Measurements from ENCODE around the gene NXNL2. TPM values are rescaled to one million over a fixed set of nuclear protein-coding genes. Genes with fewer than 3 reads are reported as not detected.

The NXNL2 gene
- total RNA-seq, 1 experiment from 2014 or later: 2.2 TPM

- TF ChIP-seq ATF6 (CRISPR knock-in tag; IDR thresholded peaks at IDR 0.05) (no peak), ZBTB21 (CRISPR knock-in tag; IDR thresholded peaks at IDR 0.05; ENCODE audit: borderline replicate concordance) (no peak), ETV6 (CRISPR knock-in tag; IDR thresholded peaks at IDR 0.05) (no peak), KAT7 (CRISPR knock-in tag; IDR thresholded peaks at IDR 0.05; ENCODE audit: borderline replicate concordance) (no peak), ZNF396 (CRISPR knock-in tag; IDR thresholded peaks at IDR 0.05; ENCODE audit: borderline replicate concordance) (no peak), CBFB (CRISPR knock-in tag; IDR thresholded peaks at IDR 0.05; ENCODE audit: low read depth) (no peak)
Observed at GRCh38 chr9:88538311-88539085, 3.5 kb downstream of the NXNL2 start (continued).

DNA sequence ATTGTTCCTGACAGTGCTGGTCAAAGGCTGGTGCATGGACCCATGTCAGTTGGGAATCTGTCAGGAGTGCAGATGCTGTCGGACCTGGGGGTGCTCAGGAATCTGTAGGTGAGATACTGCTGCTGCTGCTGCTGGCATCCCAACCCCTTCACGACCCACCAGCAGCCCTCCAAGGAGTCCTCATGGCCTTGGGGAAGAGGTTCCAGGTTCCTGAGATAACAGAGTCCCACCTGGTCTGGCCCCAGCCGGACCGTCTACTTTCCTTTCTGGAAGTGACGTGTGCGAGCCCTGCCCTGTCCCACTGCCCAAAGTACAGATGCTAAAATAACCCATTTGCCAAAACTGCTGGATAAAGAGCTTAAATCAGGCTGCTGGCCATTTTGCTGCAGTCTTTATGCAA is 4.3 kb downstream of the NXNL2 start:
- no peaks in the 10 kb centered on the region for H3K36me3 Mint-ChIP-seq
- TF ChIP-seq ATF6 (CRISPR knock-in tag; IDR thresholded peaks at IDR 0.05) (no peak), GABPB1 (CRISPR knock-in tag; IDR thresholded peaks at IDR 0.05) (no peak), TP53 (CRISPR knock-in tag; IDR thresholded peaks at IDR 0.05) (no peak), USF1 (CRISPR knock-in tag; IDR thresholded peaks at IDR 0.05) (no peak), NFYB (CRISPR knock-in tag; conservative IDR thresholded peaks at IDR 0.05; ENCODE audit: low read depth) (no peak), E2F4 (CRISPR knock-in tag; IDR thresholded peaks at IDR 0.05; ENCODE audit: borderline replicate concordance, low read depth) (no peak), ETV6 (CRISPR knock-in tag; IDR thresholded peaks at IDR 0.05) (no peak)
- TF ChIP-seq, protein P1, sequence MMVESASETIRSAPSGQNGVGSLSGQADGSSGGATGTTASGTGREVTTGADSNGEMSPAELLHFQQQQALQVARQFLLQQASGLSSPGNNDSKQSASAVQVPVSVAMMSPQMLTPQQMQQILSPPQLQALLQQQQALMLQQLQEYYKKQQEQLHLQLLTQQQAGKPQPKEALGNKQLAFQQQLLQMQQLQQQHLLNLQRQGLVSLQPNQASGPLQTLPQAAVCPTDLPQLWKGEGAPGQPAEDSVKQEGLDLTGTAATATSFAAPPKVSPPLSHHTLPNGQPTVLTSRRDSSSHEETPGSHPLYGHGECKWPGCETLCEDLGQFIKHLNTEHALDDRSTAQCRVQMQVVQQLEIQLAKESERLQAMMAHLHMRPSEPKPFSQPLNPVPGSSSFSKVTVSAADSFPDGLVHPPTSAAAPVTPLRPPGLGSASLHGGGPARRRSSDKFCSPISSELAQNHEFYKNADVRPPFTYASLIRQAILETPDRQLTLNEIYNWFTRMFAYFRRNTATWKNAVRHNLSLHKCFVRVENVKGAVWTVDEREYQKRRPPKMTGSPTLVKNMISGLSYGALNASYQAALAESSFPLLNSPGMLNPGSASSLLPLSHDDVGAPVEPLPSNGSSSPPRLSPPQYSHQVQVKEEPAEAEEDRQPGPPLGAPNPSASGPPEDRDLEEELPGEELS (CRISPR knock-in tag; IDR thresholded peaks at IDR 0.05): no peak
- H3K9me3 Mint-ChIP-seq: no peaks in the 10 kb centered on the region
- DNase-seq (ENCODE audit: low spot score): no peak
- 0 out of 2 replicates have a peak overlapping the region, but pooled peaks have one; percentile 57 for H3K27ac Mint-ChIP-seq
- H3K27me3 Mint-ChIP-seq (ENCODE audit: low read depth): peaks cover 18% of the 10 kb centered on the region
- POLR2A ChIA-PET: no interaction called here
- ATAC-seq: no peak
- H3K4me3 Mint-ChIP-seq: no peak overlapping the region
- H3K4me1 Mint-ChIP-seq: peaks cover 3% of the 10 kb centered on the region
- CTCF ChIA-PET: no interaction called here

DNA sequence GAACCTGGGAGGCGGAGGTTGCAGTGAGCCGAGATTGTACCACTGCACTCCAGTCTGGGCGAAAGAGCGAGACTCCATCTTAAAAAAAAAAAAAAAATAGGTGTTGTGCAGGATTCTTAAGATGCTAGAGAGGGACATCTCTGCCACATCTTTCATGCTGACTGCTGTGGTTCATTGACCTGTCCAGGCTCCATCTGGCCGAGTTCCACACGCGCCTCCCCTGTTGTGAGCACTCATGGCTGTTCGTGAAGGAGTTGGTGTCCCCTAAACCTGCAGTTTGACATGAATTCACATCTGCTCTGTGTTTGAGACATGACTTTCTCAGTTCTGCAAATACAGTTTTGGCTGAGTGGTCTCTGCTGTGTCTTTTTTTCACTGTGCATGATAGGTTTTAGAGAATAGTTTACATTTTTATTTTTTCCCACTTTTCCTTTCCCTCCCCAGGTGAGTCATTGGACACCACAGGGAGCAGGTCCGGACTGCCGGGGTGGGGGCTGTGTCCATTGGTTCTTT is 5.3 kb downstream of the NXNL2 start:
- ChIA-PET POLR2A (no interaction called here), CTCF (no interaction called here)
- no peak overlapping the region for H3K4me3 Mint-ChIP-seq
- no peak overlapping the region for H3K27ac Mint-ChIP-seq
- H3K27me3 Mint-ChIP-seq (ENCODE audit: low read depth): peaks cover 18% of the 10 kb centered on the region
- H3K4me1 Mint-ChIP-seq: peaks cover 13% of the 10 kb centered on the region
- no peaks in the 10 kb centered on the region for H3K36me3 Mint-ChIP-seq
- no peak for ATAC-seq
- no peaks in the 10 kb centered on the region for H3K9me3 Mint-ChIP-seq
- no peak for DNase-seq (ENCODE audit: low spot score)
- TF ChIP-seq, protein P2, sequence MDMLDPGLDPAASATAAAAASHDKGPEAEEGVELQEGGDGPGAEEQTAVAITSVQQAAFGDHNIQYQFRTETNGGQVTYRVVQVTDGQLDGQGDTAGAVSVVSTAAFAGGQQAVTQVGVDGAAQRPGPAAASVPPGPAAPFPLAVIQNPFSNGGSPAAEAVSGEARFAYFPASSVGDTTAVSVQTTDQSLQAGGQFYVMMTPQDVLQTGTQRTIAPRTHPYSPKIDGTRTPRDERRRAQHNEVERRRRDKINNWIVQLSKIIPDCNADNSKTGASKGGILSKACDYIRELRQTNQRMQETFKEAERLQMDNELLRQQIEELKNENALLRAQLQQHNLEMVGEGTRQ (CRISPR knock-in tag; IDR thresholded peaks at IDR 0.05): no peak
- TF ChIP-seq, protein P3, sequence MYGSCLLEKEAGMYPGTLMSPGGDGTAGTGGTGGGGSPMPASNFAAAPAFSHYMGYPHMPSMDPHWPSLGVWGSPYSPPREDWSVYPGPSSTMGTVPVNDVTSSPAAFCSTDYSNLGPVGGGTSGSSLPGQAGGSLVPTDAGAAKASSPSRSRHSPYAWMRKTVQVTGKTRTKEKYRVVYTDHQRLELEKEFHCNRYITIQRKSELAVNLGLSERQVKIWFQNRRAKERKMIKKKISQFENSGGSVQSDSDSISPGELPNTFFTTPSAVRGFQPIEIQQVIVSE (CRISPR knock-in tag; IDR thresholded peaks at IDR 0.05; ENCODE audit: borderline replicate concordance): no peak
- TF ChIP-seq MYBL2 (CRISPR knock-in tag; IDR thresholded peaks at IDR 0.05): no peak
- no peak for TF ChIP-seq CBFB (CRISPR knock-in tag; IDR thresholded peaks at IDR 0.05; ENCODE audit: low read depth)
- TF ChIP-seq GRHL2 (CRISPR knock-in tag; IDR thresholded peaks at IDR 0.05; ENCODE audit: insufficient replicate concordance, severe bottlenecking): no peak
- TF ChIP-seq ZNF138 (CRISPR knock-in tag; conservative IDR thresholded peaks at IDR 0.05): no peak
- no peak for TF ChIP-seq FOXJ3 (CRISPR knock-in tag; IDR thresholded peaks at IDR 0.05; ENCODE audit: borderline replicate concordance)
- no peak for TF ChIP-seq NR1H2 (CRISPR knock-in tag; IDR thresholded peaks at IDR 0.05)
- no peak for TF ChIP-seq NR3C1 (CRISPR knock-in tag; conservative IDR thresholded peaks at IDR 0.05; ENCODE audit: low read depth)
- TF ChIP-seq ZNF671 (CRISPR knock-in tag; IDR thresholded peaks at IDR 0.05): no peak
- TF ChIP-seq ETV6 (CRISPR knock-in tag; IDR thresholded peaks at IDR 0.05): no peak

Data from WTC11 (cell line).